CD4-positive, alpha-beta T cell treated with Interleukin-21 for 1 hour (primary cell): ENCODE measurements around the gene KNDC1.

Source experiments
- DNase-seq: peaks from one replicate; pipeline ENCODE4 v3.0.0-alpha.2; 2020

Gene KNDC1

DNA sequence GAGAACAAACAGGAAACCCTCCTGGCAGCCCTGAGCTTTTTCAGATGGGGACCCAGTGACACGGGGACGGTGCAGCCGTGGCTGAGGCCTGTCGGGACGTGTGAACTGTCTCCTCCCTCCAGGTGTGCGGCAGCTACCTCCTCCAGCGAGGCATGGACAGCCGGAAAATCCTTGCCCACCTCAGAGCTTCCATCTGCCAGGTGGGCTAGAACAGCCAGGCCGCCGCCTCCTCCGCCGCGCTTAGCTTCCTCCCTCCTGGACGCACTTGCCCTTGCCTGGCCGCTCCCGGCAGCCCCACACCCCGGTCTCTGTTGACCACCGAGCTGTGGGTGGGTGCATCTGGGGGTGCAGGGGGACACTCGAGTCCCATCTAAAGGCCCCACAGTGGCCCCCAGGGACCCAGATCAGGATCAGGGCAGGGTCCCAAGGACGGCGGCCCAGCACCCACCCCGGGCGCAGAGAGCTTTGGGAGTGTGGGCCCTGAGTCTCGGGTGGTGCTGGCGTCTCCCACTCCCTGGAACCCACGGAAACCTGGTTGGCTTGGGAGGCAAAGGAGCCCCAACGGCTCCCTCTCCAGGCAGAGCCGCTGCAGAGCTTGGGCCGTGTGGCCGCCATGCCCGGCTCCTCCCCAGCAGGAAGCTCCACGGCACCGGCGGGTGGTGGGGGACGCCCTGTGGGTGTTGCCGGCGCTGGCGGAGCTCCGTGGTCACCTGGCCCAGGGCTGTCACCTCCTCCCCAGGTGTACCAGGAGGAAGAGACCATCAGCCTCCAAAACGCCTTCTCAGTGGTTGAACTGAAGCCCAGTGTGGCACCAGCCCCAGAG, 37.1 kb downstream of the KNDC1 start:
- DNase-seq = no peak

DNA sequence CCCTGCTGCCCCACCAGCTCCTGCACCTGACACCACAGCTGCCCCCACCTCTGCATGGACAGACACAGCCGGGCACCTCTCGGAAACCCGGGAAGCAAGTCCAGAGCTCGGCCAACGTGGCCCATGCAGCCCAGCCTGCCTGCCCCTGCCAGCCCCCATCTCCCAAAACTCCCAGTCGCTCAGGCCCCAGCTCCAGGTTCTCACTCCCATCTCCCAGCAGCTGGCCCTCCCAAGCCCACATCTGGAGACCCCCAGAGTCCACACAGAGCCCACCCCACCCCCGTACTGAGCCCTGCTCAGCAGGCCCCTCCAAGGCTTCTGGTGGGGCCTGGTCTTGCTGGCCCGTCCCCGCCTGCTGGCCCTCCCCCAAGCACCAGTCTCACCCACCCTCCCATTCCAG, 37.8 kb downstream of the KNDC1 start:
- DNase-seq = no peak

DNA sequence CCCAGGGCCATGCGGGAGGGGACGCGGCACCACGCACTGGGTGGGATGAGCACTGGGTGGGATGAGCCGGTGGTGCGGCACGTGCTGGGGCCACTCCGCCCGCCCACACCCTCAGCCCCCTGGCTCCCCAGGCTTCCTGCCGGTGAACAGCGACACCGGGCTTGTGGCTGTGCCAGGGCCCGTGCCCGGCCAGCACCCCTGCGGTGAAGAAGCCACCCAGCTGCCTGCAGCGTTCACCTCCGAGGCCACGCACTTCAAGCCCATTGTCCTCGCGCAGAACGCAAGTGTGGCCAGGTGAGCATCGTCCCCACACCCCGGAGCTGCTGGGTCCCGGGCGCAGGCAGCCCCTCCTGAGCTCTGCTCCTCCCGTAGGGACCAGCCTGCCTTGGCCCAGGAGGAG, 38.2 kb downstream of the KNDC1 start:
- DNase-seq = no peak

DNA sequence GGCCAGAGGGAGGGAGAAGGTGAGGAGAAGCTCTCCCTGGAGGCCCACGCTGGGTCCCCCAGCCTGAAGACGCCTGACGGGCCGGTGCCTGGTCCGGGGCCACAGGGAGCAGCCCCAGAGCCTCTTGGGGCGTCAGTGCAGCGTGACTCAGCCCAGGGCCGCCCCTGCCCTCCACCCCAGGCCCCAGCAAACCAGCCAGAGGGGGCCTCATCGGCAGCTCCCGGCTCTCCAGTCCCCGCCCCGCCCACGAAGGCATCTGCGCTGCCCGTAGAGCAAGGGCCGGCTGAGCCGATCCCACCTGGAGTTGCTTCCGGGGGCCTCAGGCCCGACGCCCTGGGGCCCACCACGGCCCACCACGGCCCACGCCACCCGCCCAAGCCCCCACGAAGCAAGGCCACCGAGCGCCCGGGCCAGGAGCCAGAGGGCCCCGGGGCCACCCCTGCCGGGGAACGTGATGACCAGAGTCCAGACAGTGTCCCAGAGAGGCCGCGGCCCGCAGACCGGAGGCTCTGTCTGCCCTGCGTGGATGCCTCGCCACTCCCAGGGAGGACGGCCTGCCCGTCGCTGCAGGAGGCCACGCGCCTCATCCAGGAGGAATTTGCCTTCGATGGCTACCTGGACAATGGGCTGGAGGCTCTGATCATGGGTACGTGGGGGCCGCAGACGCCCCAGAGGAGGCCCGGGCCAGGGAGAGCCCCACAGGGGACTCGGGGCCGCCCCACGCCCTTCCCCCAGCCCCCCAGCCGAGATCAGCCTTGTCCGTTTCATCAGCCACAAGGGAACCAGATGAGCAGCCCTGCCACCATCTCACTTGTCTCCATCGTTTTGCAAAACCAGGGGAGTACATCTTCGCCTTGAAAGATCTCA, 38.8 kb downstream of the KNDC1 start:
- DNase-seq = no peak

DNA sequence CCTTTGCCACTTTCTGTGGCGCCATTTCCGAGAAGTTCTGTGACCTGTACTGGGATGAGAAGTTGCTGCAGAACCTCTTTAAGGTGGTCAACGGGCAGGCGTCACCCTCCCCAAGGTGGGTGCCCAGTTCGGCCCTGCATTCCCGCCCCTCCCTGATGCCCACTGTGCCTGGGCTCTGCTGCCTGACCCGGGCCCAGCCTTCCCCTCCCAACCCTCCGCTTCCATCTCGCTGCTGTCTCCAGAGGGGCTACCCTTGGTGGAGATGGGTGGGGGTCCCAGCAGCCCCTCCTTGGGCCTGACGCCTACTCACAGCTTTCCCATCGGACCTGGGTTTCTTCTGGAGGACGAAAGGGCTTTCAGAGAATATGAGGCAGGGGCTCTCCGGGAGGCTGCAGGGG, 39.5 kb downstream of the KNDC1 start:
- no peak for DNase-seq

DNA sequence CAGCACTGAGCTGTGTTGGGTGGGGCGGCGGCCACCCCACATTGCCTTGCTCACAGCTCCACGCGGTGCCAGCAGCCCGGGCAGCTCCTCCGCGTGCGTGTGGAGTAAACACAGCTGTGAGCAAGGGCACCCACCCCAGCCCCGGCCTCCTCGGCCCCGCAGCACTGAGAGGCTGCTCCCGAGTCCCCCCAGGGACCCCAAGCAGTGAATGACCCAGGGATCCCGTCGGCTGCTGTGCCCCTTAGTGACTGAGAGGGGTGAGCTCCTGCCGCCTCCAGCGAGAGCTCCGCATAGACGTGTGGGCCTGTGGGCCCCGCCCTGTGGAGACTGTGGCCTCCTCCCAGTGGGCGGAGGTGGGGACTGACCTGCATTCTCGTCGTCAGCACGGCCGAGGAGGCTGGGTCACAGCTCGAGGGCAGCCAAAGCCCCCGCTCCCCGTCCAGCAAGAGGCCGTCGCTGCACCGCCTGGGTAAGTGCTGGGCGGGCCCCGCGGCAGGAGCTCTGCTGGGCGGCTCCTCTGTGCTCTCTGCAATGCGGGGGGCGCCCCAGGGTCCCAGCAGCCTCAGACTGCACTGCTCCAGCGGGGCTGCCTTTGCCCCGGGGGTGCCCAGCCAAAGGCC, 40.1 kb downstream of the KNDC1 start:
- no peak for DNase-seq

DNA sequence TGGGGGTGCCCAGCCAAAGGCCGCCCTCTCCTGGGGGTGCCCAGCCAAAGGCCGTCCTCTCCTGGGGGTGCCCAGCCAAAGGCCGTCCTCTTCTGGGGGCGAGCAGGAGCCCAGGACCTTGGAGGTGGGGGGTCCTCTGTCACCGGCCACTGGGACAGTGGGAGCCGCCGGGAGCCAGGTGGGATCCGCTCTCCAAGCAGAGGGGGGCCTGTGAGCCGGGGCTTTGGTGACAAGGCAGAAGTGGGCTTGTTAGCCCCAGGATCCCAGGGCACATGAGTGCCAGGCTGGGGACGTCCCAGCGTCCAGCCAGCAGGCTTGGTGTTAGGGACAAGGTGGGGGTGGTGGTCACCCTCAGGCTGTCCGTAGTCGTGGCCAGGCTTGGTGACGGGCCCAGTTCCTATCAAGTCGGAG, 40.6 kb downstream of the KNDC1 start:
- DNase-seq = no peak

DNA sequence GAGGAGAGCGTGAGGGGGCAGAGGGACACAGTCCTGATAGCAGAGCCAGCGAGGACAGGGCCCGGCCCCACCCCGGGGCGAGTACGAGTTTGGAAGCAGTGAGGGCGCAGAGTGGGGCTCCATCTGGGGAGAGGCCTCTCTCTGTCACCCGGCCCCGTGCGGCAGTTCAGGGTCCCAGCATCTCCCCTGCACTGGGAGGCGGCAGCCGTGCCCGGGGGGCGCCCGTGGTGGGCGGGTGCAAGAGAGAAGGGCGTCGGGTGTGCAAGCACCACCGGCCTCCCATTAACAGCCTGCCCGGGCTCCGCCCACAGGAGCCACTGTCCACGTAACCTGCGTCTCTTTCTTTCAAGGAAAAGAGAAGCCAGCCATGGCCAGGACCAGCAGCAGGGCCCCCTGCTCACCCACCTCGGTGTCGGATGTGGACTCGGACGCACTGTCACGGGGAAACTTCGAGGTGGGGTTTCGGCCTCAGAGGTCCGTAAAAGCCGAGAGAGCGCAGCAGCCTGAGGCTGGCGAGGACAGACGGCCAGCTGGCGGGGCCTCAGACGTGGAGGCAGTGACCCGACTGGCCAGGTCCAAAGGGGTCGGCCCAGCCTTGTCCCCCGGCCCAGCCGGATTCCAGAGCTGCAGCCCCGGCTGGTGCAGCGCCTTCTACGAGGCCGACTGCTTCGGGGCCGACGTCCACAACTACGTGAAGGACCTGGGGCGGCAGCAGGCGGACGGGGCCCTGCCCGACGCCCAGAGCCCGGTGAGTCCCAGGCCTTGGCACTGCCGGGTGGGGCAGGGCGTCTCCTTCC, 41.3 kb downstream of the KNDC1 start:
- DNase-seq = no peak

DNA sequence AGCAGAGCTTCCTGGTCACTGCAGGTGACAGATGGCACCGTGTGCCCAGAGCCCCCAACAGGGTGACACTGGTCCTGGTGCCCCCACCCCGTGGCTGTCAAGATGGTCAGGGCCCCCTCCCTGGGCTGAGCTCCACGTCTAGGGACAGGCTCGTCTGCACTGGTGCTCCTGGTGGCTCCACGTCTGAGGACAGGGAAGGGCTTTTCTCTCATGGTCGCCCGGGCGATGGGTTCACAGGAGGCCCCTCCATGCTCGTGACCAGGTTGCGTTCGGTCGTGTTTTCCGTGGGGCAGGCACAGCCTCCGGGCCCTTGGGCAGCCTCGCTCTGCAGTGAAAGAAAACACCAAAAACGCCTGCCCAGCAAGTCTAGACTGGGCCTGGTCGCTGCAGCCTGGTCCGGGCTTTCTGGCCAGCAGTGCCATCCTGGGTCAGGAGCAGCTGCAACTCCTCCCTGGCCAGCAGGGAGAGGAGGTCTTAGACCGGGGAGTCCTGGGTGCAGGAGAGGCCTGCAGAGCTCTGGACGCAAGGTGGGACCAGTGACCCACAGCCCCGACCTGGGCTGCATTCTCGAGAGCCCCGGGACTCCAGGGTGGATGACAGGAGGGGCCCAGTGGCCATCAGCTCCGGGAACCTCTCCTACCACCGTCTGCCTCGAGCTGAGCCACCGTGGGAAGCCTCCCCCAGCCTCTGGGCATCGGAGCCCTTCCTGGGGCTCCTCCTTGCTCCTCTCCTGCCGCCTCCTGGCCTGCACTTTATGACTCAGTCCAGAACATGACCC, 42.1 kb downstream of the KNDC1 start:
- no peak for DNase-seq

DNA sequence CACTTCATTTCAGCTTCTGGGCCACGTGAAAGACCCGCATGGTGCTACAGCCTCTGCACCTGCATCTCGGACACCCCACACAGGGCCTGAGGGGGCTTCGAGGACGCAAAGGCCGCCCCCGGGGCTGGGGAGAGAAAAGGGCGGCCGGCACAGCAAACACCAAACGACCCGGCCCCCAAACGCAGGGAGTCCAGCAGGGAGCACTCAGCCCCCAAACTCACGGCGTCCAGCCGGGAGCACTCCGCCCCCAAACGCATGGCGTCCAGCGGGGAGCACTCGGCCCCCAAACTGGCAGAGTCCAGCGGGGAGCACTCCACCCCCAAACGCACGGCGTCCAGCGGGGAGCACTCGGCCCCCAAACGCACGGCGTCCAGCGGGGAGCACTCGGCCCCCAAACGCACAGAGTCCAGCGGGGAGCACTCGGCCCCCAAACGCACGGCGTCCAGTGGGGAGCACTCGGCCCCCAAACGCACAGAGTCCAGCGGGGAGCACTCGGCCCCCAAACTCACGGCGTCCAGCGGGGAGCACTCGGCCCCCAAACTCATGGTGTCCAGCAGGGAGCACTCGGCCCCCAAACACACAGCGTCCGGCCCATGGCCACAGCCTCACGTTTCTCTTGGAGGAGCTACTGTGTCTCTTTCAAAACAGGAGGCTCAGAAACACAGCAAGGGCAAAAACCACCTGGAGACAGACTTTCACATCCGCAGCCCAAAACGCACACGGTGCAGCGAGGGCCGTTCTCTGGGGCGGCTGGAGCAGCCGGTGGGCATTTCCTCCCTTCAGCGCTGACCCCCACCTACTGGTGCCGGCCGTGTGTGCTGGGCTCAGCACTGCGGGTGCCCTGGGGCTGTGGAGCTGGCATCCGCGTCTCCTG, 43.0 kb downstream of the KNDC1 start:
- no peak for DNase-seq

DNA sequence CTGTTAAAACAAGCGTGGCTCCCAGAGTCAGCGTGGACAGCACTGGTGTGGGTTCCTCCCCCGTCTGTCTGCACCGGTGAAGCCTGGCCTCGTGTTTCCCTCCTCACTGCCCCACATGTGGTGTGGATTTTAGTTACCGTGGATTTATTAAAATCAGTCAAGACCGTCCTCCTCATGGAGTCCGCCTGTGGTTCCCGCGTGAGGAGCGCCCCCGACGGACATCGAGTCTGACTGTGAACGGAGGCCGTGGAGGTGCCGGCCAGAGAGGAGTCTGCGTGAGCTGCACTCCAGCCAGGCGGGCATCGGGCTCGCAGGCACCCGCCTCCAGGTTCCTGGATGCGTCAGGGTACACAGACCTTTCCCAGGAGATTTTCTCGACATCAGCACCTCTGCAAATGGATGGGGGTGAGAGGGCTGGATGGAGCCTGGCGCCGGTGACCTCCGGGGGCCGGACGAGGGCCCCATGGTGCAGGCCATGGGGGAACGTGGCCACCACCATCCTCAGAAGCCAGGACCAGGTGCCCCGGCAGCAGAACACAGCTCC, 43.7 kb downstream of the KNDC1 start:
- DNase-seq = no peak

DNA sequence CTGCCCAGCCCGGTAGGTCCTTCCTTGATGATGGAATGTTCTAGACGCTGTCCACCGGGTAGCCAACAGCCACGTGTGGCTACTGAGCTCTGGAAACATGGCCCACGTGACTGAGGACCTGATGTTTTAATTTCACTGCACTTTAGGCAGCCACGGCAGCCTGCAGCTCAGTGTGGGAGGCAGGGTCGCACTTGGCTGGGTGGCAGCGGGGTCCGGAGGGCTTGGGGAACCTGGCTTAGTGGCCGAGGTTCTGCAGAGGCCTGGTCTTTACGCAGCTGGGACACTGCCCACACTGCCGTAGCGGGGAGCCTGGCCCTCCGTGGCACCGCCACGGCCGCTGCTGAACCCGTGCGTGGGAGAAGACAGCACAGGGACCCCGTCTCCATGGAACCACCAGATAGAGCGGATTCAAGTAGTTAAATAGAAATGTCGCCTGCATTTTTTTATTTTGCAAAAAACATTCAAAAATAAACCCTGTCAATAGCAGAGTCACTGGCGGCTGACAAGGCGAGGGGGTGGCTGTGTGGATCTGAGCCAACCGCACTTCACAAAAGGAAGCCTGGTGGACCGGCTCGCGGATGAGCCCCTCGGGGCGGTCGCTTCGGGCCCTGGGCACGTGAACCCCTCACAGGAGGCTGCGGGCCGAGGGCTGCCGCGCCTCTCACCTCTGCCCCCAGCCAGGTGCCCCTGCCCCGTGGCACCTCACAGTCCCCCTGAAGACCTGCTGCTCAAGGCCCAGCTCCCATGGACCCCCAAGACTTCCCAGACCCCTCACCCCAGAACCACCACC, 44.4 kb downstream of the KNDC1 start:
- DNase-seq = no peak

DNA sequence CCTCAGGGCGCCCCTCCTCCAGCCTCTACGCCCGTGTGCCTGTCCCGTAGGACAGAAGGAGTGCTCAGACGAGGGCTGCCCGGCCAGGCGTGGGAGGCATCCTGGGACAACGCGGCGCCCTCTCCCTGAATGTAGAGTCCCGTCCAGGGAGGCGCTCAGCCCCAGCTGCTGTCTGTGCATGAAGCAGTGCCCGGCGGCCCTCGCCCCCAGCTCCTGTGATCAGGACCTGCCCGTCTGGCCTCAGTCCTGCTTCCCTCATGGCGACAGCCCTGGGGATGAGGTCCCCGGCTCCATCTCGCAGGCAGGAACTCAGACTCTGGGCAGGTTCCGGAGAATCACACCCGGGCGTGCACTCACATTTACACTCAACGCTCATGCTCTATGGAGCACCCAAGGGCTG, 45.1 kb downstream of the KNDC1 start:
- DNase-seq = no peak

DNA sequence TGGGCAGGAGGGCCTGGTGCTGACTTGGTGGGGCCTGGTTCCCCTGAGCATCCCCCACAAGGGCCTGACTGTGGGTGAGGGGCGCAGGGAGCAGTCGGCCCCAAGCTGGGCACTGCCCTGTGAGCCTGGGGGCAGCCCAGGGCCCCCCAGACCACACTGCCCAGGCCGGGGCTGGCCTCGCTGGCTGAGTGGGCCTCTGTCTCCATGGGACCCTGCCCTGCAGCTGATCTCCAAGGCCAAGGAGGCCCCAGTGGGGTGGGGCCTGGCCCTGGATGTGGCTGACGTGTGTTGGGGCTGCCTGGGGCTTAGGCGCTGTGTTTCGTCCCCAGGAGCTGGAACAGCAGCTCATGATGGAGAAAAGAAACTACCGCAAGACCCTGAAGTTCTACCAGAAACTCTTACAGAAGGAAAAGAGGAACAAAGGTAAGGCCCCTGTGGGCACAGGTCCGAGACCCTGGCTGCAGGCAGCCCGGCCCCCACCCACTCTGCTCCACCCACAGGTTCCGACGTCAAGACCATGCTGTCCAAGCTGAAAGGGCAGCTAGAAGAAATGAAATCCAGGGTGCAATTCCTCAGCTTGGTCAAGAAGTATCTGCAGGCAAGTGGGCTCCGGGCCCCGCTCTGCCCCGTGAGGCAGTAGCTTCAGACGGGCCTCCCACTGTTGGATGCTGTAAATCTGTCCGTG, 46.5 kb downstream of the KNDC1 start:
- DNase-seq = no peak

DNA sequence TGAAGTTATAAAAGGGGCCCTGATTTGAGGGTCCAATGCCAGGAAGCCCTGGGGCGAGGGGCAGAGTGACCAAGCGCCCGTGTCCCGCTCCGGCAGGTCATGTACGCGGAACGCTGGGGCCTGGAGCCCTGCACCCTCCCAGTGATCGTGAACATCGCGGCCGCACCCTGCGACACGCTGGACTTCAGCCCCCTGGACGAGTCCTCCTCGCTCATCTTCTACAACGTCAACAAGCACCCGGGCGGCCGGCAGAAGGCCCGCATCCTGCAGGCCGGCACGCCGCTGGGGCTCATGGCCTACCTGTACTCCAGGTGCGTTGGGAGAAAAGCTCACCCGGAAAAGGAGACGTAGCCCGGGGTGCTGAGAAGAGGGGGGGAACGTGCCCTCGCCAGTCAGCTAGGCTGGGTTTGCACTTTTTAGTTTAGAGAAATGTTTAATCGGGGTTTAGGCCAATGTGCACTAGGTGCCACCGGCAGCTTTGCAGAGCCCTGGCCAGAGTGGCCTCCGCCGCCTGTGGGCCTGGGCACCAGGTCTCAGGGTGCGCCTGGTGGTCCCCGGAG, 47.1 kb downstream of the KNDC1 start:
- DNase-seq = no peak

DNA sequence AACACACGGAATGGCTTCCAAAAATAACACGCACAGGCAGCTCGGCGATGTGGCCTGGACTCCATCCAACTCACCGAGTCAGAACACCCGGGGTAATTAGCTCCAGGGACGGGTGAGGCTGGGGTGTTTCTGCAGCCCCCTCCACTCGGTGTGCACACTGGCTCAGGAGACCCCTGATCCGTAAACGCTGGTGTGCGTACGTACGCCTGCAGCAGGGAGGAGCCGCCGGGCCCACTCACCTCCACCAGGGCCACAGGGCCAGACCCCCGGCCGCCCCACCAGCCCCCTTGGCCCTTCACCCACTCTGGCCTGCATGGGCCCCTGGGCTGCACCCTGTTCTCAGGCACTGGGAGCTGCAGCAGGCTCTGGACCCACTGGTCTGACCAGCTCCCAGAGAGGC, 47.6 kb downstream of the KNDC1 start:
- no peak for DNase-seq

DNA sequence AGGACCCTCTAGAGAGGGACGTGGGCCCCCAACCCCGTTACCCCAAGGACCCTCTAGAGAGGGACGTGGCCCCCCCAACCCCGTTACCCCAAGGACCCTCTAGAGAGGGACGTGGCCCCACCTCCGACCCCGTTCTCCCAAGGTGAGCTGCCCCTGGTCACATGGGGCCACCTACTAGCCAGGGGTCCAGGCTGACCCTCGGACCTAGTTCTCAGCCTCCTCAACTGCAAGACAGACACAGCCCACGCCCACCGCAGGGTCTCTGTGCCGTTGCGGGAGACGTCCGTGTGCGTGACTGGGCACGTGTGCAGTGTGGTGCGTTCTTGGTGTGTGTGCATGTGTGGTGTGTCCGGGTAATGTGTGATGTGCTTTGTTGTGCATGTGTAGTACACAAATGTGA, 48.4 kb downstream of the KNDC1 start:
- DNase-seq = no peak

DNA sequence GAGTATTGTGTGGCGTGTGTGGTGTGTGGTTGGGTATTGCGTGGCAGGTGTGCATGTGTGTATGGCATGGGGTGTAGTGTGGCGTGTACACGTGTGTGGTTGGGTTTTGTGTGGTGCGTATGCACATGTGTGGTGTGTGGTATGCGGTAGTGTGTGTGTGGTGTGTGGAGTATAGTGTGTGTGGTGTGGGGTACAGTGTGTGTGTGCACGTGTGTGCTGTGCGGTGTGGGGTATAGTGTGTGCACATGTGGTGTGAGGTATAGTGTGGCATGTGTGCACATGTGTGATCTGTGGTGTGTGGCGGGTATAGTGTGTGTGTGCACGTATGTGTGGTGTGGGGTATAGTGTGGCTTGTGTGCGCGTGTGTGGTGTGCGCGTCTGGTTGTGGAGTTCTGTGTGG, 49.1 kb downstream of the KNDC1 start:
- DNase-seq = no peak

DNA sequence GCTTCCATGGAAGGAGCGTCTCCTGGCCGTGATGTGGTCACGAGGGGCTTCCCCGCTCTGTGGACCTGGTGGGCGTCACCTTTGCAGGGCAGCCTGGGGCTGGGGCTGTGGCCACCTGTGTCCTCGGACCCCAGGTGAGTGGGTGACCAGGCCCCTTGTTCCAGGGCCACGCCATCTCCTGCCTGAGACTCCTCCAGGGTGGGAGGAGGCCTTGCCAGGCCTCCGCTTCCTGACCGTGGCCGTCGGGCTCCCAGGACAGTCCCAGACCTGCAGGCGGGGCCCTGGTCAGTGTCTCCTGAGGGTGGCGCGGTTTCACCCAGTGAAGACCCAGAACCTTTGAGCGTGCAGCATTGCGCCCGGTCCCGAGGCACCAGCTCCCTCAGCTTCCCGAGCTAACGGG, 49.6 kb downstream of the KNDC1 start:
- no peak for DNase-seq
